ENCODE measurements around the gene CD70.
"Not testable (repeated sequence)": the region's sequence is repeated elsewhere in the genome, so short reads cannot be mapped to it uniquely, and the experiment has no call there.

The CD70 gene

GRCh38 chr19:6568816-6569215 lies 22.1 kb downstream of the CD70 start:
- no peak for DNase-seq

GRCh38 chr19:6568010-6568526 lies 22.9 kb downstream of the CD70 start:
- DNase-seq, result no peak

- DNase-seq, result not testable (repeated sequence)
These were observed 24.2 kb downstream of the CD70 start for GRCh38 chr19:6566727-6567126.

GRCh38 chr19:6564393-6564792 lies 26.6 kb downstream of the CD70 start:
- DNase-seq, result no peak

- not testable (repeated sequence) for DNase-seq
These were observed 28.5 kb downstream of the CD70 start for GRCh38 chr19:6562437-6562836.

- no peak for DNase-seq
These were observed 34.3 kb downstream of the CD70 start for GRCh38 chr19:6556480-6557195.

GRCh38 chr19:6556043-6556449 lies 34.9 kb downstream of the CD70 start:
- no peak for DNase-seq

GRCh38 chr19:6551607-6552450 lies 39.1 kb downstream of the CD70 start:
- peak in 1 of 14 donors; percentile 3 for DNase-seq

GRCh38 chr19:6551091-6551490 lies 39.9 kb downstream of the CD70 start:
- no peak for DNase-seq

GRCh38 chr19:6550679-6551078 lies 40.3 kb downstream of the CD70 start:
- DNase-seq, result not testable (repeated sequence)

- no peak for DNase-seq
These were observed 47.0 kb downstream of the CD70 start for GRCh38 chr19:6543866-6544347.

GRCh38 chr19:6540918-6541689 lies 49.8 kb downstream of the CD70 start:
- DNase-seq, result no peak

- no peak for DNase-seq
These were observed 51.4 kb downstream of the CD70 start for GRCh38 chr19:6539514-6539913.

Data from C1 segment of cervical spinal cord (tissue), 14 donors.